ENCODE measurements around the gene ZNF598.
"Not testable (repeated sequence)": the region's sequence is repeated elsewhere in the genome, so short reads cannot be mapped to it uniquely, and the experiment has no call there.

Gene ZNF598

DNA sequence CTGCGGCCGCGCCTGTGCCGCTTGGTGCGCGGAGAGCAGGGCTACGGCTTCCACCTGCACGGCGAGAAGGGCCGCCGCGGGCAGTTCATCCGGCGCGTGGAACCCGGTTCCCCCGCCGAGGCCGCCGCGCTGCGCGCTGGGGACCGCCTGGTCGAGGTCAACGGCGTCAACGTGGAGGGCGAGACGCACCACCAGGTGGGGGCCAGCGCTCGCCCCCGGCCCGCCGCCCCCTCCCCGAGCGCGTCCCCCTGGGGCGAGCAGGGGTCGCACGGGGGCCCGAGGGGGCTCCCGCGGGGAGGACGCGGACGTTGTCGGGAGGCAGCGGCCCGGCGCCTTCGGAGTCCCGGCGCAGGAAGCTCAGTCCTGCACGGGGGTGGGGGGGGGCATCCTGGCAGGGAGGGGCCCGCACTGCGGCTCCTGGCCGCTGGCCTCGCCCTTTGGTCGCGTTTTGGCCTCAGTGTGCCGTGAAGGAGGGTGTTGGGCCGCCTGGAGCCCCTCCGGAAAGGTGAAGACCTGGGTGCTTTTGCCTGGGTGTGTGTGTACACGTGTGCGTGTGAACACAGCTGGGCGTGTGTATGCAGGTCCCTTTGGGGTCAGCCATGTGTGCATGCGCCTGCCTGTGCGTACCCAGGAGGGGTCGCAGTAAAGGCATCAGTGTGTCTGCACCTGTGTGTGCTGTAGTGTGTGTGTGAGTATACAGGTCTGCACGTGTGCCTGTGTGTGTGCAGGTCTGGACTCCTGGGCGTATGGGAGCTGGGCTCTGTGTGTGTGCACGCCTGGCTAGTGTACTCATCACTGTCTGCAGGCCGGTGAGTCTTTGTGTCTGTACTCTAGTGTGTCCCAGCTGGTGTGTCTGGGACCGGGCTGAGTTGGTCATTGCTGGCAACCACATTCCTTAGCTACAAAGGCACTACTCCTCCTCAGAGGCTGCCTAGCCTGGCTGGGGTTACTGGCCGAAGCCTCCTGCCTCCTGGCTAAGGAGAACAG lies 17.7 kb upstream of the ZNF598 start:
- no peak for DNase-seq

DNA sequence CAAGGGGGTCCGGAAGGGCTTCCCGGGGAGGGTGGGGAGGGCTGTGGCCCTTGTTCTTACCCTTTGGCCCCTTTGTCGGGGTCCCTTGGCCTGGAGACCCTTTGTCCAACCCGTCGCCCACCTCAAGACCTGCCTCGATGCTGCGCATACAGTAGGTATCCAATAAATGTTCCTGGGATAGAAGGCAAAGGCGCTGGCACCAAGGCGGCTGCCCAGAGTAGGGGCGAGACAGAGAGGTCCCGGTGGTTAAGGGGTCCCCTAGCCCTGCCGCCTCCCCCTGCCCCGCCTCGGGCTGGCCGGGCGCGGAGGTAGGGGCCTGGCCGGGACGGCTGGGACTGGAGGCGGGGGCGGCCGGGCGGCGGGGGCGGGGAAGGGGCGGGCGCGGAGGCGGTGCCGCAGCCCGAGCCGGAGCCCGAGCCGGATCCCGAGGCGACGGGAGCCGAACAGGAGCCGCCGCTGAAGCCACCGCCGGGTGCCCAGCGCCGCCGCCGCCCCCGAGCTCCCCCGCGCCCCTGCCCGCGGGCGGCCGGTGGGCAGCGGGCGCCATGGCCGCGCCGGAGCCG lies 16.9 kb upstream of the ZNF598 start, which contains the start of gene NHERF2:
Gene NHERF2, plus strand, starts transcription at position 442 of the 563 bp plus-strand sequence. Its CDS starts 104 bp downstream, at position 546.
- DNase-seq, result no peak

DNA sequence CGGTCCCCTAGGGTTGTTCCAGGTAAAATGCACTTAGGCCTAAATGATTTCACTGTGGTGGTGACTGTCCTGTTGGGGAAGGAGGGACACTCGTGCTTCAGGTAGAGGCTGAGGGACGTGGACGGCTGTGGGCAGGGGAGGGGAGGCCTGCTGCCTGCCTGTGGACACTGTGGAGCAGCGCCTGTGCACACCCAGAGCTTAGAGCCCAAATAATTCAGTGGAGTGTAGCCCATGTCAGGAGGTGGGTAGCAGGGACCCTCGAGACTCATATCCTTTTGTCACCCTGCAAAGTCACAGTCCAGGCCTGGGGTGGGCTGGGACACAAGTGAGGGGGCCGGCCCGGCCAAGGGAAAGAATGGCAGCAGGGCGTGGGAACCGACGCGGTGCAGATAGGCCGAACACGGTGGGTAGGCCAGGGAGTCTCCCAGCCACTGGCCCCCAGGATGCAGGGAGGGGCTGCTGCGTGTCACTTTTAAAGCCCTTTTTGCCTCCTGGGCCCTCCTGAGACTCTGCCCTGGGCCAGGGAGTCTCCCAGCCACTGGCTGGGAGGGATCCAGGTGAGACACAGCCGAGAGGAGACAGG lies 16.3 kb upstream of the ZNF598 start:
- DNase-seq, result no peak

DNA sequence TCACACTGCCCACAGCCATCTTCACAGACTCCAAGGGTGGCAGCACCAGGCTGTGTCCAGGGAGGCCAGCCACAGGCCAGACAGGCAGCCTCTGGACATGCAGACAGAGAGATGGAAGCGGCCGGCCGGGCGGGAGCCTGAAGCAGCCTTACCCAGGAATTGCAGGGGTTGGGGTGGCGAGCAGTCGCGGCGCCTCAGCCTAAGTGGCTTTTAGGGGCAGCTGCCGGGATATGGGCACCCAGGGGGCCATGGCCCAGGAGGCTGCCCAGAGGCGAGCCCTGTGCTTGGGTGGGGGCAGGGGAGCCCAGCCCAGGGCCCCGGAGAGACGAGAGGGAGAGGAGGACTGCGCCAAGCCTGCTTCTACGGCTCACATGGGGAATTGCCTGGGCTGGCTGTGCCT lies 15.6 kb upstream of the ZNF598 start:
- no peak for DNase-seq

DNA sequence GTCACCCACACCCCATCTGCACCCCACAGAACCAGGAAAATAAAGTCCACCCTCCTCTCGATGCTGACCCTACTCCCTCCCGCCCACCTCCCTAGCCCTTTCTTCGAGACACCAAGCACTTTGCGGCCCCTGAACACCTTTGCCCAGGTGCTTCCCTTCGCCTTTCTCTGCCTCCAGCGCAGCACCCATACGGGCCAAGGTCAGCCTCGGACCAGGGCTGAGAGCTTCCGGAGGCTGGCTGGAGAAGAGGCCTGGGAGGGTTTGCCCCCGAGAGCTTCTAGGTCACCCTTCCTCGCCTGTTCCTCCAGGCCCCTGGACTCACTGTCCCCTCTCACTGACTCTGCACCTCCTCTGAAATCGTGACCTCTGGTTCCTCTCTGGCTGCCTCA lies 14.4 kb upstream of the ZNF598 start:
- no peak for DNase-seq

DNA sequence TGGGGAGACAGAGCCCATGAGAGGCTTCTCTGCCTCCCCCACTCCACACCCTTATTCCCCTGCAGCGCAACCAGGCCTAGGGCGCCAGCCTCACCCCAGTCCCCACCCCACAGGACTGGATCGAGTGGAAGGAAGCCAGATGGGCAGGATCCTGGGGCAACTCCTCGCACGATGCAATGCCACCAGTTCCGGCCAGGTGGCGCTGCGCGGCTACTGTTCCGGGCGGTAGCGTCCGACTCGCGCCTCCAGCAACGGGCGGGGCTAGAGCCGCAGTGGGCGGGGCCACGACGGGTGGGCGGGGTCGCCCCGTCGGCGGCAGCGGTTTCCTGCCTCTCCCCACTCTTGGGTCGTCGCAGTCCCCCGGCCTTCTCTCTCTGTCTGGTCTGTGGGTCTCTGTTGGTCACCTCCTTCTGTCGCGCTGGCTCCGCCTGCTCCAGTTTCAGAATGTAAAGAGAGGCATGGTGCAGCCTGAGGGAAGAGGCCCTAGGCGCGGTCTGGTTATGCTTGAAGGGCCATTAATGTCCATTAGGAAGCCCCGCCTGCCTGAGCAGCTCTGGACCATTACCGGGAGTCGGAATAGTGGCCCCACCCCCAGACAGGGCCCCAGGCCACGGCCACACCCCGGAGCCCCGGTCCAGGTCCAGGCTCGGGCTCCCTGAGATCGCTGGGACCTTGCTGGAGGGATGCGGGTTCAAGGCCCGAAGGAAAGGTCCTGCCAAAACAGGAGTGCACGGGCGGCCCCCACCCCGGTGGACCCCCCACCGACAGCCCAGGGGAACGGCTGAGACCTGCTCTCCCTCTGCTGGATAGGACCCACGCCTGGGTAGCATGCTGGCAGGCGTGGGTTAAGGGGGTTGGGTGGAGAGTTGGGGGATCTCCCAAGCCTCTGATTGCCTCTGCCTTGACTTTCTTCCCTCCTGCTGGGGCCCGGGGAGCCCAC lies 13.7 kb upstream of the ZNF598 start:
- DNase-seq, result peak; percentile 40

DNA sequence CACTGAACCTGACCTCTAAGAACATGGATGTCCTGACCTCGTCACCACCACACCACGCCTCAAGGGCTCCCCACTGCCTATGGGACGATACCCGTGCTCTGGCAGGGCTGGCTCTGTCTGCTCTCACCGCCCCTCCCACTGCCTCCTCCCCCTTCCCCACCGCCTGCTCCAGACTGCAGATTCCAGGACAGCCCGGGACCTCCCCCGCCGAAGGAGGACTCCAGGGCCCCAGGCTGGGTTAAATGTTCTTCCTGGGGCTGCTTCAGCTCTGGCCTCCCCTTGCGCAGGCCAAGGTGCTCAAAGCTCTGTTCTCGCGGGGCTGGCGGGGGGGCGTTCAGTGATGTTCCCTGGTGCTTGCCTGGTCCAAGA lies 13.1 kb upstream of the ZNF598 start:
- DNase-seq, result no peak

DNA sequence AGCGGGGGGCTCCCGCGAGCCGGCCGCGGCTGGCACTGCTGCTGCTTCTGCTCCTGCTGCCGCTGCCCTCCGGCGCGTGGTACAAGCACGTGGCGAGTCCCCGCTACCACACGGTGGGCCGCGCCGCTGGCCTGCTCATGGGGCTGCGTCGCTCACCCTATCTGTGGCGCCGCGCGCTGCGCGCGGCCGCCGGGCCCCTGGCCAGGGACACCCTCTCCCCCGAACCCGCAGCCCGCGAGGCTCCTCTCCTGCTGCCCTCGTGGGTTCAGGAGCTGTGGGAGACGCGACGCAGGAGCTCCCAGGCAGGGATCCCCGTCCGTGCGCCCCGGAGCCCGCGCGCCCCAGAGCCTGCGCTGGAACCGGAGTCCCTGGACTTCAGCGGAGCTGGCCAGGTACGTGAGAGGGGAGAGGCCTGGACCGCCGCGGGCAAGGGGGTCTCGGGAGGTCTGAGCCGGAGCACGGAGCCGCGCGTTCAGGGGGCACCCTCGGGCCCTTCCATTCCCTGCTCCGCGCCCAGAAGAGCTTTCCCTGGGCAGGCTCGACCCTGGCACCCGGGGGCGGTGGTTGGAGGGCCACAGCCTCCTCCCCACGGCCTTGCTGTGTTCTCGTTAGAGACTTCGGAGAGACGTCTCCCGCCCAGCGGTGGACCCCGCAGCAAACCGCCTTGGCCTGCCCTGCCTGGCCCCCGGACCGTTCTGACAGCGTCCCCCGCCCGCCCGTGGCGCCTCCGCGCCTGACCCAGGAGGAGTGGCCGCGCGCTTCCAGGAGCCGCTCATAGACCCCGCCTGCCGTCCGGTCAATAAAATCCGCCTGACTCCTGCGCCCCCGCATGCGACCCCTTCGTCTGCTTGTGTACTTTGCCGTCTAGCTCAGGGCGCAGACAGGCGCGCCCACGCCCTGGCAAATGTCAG lies 10.6 kb upstream of the ZNF598 start:
- no peak for DNase-seq

DNA sequence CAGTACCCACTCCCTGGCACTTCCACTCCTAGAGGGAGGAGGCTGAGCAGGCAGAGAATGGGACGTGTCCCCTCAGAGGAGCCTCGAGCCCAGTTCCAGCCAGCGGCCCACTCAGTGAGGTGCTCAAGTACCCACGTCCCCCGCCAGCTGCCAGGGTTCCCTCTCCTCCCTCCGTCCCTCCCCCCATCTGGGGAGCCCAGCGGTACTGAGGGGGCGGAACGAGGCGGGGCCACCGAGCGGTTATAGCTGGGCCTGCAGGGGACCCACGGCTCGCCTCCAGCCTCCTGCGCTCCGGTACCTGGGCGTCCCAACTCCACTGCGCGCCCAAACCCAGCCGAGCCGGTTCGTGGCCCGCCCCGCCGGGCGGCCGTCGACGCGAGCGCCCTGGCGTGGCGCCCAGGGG lies 9.9 kb upstream of the ZNF598 start, which contains the start of gene NPW:
Gene NPW, plus strand, starts transcription at position 268 of the 403 bp plus-strand sequence.
- no peak for DNase-seq

DNA sequence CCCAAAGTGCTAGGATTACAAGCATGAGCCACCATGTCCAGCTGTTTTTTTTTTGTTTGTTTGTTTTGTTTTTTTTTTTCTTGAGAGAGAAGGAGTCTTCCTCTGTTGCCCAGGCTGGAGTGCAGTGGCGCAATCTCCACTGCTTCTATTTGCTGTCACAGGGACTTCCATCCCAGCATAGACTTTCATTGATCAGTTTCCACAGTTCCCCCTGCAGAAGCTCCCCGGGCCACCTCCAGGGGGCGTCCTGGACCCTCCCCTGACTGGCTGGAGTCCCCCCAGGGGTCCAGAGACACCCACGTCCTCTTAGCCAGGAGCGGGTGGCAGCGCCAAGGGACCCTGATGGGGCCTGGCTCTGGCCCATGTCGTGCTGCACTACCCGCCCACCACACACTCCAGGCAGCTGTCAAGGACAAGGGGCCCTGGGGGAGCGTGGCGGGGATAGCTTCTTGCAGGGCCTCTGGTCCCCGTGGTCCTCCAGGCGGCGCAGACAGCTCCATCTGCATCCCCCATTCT lies 6.8 kb upstream of the ZNF598 start:
- no peak for DNase-seq

DNA sequence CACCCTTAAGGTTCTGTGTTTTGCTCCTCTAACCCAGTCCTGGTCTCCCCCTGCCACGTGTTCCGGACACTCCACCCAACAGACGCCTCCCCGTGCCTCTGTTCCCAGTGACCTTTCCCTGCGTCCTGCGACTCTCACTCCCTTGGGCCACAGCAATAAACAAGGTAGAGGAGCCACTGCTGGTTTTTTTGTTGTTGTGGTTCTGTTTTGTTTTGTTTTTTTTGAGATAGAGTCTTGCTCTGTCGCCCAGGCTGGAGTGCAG lies 6.3 kb upstream of the ZNF598 start:
- no peak for DNase-seq

DNA sequence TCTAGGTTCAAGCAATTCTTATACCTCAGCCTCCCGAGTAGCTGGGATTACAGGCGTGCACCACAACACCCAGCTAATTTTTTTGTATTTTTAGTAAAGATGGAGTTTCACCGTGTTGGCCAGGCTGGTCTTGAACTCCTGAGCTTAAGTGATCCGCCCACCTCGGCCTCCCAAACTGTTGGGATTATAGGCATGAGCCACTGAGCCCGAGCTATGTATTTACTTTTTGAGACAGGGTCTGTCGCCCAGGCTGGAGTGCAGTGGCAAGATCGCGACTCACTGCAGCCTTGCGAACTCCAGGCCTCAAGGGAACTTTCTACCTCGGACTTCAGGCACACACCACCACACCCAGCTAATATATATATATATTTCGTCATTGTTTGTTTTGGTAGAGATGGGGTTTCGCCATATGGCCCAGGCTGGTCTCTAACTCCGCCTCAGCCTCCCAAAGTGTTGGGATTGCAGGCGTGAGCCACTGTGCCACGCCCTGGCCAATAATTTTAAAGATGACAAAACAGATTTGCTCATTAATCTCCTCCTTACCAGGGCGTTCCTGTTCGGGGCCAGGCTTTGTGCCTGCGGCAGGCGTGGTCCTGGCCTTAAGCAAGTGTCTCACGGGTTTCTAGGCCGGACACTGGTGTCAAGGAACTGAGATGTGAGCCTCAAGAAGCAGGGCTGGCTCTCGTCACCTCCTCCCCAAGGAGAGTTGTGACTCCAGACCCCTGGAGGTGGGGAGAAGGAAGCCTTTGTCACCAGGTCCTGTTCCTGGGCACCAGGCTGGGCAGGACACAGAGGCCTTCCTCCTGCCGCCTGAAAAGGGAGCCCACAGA lies 5.7 kb upstream of the ZNF598 start:
- no peak for DNase-seq

DNA sequence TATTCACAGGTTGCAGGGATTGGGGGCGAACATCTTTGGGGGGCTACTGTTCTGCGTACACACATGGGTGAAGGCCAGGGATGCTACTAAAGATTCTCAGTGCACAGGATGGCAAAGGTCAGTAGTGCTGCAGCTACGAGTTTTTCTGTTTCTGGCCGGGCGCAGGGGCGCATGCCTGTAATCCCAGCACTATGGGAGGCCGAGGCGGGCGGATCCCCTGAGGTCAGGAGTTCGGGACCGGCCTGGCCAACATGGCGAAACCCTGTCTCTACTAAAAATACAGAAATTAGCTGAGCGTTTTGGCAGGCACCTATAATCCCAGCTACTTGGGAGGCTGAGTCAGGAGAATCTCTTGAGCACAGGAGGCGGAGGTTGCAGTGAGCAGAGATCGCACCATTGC lies 3.9 kb upstream of the ZNF598 start:
- no peak for DNase-seq

DNA sequence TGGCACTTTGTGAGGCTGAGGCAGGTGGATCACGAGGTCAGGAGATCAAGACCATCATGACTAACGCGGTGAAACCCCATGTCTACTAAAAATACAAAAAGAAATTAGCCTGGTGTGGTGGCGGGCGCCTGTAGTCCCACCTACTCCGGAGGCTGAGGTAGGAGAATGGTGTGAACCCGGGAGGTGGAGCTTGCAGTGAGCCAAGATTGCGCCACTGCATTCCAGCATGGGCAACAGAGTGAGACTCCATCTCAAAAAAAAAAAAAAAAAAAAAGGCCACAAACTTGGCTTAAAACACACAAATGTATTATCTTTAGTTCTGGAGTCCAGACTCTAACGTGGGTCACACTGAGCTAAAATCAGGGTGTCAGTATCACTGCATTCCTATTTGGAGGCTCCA lies 2.1 kb upstream of the ZNF598 start:
- not testable (repeated sequence) for DNase-seq

DNA sequence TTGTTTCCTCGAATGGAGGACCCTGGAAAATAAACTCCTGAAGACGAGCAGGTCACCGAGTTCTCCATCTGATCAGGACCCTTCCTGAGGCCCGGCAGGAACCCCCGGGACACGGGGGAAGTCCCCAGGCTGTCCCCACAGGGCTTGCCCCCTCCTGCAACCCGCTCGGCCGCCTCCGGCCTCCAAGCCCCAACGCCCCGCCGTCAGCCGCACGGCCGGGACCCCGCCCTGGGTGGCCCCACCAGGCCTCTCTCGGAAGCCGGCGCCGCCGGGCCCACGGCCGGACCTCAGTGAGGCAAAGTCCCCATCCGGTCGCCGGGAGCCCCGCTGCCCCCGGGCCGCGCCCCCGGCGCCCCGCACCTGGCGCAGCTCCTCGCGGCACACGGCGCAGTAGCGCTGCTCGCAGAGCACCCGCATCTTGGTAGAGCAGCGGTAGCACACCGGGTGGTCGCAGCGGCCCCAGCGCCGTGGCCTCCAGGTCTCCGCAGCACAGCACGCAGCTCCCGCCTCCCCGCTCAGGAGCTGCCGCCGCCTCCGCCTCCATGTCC lies 383 bp downstream of the ZNF598 start:
- DNase-seq, result no peak

DNA sequence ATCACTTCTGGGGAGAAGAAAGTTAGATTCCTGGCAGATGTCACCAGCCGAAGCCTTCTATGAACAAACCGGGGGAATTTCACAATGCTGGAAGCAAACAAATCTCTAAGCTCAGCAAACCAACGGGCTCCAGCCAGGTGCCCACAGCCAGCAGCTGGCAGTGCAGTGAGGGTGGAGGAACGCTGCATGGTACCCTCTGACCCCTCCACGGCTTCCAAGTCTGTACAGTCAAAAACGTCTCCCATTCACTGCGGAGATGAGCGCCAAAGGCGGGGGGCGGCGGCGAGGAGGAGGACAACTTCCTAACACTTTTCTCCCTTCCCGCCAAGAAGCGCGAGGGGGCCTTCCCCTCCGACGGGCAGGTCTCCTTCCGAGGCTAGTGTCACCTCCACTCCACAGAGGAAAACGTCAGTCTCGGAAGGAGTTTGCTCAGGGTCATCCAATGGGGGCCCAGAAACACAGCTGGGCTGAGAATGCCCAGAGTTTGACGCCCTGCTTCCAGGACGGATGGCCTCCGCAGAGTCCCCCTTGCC lies 924 bp downstream of the ZNF598 start:
- DNase-seq, result no peak

DNA sequence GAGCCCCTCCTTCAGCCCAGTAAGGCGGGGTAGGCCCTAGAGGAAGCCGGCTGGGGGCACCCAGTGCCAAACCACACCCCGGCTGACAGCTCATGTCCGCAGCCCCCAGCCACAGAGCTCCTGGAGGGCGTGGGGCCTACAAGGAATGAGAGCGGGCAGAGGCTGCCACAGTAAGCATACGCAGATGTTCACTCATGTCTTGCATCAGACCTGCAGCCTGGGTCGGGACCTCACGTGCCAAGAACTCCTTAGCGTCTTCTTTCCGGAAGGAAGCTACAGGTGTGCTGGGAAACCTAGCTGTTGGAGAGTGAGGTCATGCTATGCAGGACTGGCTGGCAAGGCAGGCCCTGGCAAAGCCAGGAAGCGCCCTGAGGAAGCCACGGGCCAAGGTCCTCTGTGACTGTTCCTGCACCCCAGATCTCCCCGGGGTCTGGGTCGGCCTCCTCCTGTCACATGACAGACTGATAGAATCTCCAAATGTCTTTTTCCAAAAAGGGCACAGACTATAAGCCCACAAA lies 1.6 kb downstream of the ZNF598 start:
- no peak for DNase-seq

DNA sequence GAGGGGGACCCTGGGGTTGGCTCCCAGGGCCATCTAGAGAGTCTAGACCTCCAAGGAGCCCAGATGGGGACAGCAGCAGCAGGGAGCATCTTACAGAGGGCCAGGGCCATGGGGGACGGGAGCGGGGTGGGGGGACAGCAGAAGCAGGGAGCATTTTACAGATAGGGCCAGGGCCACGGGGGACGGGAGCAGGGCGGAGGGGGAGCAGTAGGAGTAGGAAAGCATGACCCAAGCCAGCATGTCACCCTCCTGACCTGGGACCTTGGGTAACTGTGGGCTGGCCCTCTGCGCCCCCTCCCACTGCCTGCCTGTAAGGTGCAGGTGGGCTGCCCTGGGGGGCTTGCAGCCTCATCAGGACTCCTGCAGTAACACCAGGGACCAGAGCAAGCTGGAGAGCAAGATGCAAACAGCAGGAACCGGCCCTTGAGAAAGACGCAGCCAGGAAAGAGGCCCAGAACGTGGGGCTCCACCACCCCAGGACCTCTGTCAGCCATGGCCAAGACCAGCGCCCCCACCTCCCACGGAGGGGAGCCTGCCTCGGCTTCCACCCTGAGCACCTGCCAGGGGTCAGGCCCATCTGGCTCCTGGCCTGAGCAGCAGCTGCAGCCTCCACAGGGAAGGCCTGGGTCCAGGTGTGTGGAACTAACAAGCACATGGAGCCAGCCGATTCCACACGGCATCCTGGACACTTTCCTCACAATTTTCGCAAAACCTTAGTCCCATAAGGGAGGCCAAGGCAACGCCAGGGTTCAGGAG lies 2.4 kb downstream of the ZNF598 start:
- no peak for DNase-seq

DNA sequence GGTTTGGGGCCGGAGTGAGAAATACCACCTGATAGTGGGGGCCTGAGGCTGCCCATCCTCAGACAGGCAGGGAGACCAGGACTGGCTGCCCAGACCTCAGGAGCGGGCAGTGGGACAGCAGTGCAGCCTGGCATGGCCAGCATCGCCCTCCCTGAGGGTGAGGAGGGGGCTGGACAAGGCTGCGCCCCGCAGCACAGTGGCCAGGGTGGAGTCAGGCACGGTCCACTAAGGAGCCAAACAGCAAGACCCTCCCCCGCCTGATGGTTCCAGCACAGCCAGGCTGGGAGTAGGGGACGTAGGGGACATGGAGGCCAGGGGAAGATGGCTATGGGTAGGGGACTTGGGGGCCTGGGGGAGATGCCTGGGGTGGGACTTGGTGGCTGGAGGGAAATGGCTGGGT lies 3.3 kb downstream of the ZNF598 start:
- no peak for DNase-seq
